ENCODE measurements around the gene SPRY1.

Gene SPRY1

DNA sequence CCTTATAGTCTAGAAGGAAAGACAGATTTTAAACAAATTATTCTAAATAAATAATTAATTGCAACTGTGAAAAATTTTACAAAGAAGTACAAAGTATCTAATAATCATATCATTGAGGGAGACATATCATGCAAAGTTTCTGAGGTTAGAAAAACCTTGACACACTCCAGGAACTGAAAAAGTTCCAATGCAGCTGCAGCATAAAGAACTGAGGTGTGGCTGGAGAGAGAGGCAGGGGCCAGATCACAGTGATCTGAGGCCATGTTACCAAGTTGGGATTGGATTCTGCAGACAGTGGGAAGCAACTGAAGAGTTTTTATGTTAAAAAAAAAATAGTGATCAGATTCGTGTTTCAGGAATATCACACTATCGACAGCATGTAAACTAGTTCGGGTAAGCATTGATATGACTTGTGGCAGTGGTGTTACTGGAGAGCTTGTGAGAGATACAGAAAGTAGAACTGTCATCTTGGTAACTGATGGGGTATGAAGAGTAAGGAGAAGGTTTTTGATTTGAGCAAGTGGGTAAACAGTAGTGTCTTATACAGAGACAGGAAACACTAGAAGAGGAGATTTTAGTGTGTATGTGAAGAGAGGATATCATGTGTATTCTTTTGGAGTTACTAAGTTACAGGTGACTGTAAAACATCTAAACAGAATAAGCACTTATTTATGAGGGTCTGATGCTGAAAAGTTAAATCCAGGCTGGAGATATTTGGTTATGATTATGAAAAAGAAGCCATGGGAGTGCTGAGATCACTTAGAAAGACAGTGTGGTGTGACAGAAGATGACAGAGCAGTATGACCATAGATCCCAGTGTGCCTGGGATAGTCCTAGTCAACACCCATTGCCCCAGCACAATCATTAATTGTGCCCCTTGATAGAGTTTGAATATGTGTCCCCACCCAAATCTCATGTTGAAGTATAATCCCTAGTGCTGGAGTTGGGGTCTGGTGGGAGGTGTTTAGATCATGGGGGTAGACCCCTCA, 15.6 kb upstream of the SPRY1 start:
- no peak for DNase-seq

DNA sequence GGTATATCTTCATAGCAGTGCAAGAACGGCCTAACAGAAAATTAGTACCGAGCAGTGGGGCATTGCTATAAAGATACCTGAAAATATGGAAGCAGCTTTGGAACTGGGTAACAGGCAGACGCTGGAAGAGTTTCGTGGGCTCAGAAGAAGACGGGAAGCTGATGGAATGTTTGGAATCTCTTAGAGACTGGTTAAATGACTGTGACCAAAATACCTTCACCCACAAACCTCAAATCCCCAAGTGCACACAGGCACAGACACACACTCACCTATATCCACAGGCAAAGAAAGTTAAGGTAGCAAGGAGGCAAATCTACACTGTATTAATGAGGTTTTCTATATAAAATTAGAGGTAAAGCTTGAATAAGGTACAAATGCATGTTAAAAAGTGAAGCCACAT, 14.6 kb upstream of the SPRY1 start:
- DNase-seq = no peak

DNA sequence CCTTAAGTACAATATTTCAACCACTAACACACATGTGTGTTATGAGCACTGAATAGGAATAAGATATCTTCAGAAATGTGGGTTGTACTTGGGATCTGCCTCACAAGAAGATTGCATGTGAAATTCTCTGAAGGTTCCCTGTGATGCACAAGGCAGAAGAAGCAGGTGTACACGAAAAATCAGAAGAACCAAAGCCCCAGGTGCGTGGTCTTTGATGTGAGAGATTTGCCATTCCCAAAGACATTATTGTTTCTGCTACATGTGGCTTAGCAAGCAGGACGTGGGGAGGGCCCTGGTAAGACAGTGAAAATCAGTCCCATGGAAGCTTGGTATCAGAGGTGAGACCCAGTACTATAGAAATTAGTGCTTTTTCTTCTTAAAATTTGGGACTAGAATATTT, 13.0 kb upstream of the SPRY1 start:
- no peak for DNase-seq

DNA sequence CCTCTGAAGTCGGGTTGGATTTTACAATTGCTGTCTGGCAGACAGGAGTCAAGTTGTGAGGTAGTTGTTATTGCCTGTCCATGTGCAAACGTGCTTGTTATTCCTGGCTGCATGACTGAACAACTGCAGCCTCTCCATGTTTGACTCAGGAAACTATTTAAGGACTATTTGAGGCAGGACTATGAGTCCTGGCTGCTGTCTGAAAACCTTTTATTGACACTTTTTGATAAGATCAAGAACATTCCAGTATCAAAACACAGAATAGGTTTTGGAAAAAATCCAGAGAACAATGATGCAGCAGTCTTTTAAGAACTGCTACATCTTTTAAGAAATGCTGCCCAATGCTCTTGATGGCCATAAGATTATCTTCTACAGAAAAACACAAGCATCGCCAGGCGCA, 10.0 kb upstream of the SPRY1 start:
- no peak for DNase-seq

DNA sequence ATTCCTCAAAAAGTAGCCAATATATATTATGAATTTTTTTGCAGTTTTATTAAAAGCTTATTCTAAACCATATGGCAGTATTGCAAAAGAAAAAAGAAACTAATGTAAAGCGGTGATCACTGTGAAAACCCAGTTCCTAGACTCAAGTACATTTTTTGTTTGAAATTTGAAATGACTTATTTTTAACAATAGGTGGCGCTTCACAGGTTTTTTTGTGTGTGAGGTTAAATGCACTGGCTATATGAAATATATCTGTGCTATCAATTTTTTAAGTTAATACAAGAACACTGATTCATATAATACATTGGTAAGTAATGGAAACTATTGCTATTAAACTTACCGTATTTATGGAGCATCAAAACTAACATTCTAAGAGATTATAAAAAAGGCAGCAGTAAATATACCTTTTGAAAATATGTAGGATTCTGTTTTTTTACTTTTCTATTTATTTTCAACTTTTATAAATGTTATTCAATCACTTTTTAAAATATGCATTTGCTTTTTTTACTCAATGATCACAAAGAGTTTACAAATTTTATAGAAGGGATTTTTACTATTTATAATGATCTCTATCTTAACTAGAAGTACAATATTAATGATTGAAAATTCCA, 5.6 kb upstream of the SPRY1 start:
- DNase-seq = peak in 1 of 2 donors; percentile 30

DNA sequence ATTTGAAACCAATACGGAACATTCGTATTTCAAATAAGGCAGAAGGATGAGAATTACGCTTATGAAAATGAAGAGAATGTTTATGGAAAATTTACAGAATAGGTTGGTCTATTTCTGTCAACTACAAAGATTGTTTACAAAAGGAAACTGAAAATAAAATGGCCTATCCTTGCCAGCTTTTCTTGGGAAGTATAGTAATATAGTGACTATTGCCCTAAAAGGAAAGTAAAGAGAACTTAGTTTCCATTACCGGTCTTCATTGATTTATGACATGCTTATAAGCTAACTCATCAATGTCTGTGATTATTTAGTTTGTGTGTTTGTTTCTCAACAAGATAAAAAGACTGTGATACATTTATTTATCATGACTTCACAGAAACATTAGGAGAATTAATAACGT, 2.9 kb upstream of the SPRY1 start:
- no peak for DNase-seq

DNA sequence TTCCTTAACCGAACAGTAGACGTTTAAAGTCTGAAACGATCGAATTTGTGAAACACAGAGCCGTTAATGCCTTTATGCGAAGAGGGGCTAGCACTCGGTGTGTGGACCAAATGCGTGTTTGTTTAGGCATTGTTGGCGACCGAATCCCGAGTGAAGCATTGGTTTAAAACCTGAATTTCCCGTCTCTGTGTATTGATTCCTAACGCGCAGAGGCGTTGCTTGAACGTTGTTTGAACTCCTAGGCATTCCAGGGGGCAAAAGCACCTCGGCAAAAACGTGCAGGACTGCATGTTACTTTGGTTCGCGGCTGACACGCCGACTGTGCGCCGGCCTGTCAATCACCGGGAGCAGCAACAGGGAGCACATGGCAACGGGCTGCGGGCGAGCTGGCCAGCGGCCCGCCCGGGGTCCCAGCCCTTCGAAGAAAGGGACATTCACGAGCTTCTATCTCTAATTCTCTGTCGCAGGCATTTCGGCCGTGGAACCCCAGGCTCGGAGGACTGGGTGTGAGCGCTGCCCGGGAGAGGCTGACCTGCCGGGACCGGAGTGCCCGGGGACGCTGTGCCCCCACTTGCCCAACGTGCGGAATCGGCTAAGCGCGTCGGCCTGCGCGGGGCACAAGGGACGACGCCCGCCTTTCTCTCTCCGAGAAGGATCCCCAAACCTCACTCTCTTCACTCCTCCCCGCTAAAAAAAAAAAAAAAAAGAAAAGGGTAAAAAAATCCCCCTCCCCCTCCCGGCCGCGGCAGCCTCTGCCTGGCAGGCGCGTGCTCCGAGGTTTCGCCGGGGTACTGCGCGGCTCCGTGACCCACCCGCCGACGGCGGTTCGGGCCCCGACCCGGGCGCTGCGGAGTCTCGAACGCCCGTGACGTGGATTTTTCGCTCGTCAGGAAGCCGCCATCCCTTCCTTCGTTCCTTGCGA, 810 bp downstream of the SPRY1 start:
- peak in 1 of 2 donors; percentile 7 for DNase-seq

DNA sequence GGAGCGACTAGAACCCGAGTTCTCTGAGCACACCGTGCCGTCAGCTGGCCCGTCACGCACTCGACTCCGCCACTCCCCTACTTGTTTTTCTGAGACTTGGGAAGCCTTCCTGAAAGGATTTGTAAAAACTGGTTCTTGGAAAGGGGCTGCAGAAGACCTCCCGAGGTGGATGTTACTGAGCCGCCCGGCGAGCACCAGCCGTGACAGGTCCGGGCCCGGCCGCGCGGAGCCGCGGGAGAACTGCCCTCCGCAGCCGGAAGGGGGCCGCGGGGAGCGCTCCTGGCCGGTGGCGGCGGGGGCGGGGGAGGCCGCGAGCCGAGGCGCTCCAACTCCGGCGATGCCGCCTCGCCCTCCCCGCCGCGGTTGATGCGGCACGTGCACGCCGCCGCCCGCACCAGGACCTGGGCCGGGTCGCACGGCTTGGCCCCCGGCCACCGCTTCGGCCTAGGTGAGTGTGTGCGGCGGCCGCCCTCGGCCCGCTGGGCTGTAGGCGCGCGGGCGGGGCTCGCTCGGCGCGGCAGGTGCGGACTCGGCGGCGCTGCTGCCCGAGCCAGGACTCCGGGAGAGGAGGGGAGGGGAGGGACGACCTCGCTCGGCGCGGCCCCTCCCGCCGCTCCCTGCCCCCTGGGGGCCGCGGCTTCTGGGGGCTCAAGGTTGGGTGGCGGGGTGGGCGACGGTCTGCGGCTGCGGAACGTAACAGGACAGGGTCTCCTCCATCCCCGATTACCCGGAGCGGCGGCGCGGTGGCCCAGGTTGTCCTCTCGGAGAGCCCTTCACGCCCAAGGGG, 1.7 kb downstream of the SPRY1 start:
- DNase-seq = peak; percentile 39 to 50

DNA sequence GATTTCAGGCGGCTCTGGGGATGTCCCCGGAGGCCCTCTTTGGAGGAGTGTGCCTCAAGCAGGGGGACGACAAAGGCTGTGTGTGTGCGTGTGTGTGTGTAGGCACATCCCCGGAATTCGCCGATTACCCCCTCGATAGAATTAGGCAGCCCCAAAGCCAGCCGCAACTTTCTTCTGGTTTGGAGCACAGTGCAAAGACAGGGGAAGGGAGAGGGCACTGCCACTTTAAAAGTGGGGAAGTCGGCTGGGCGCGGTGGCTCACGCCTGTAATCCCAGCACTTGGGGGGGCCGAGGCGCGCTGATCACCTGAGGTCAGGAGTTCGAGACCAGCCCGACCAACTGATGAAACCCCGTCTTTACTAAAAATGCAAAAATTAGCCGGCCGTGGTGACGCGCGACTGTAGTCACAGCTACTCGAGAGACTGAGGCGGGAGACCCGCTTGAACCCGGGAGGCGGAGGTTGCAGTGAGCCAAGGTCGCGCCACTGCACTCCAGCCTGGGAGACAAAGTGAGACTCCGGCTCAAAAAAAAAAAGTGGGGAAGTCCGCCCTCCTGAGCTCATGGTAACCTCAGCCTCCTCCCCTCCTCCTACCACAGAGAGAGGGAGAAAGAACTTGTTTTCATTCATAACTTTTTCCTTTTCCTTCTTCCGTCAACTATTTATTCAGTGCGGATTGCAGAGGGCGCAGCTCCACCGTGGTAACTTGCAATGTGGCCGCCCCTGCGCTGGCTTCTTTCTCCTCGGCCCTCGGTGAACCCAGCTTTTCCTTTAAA, 2.4 kb downstream of the SPRY1 start:
- peak in 1 of 2 donors; percentile 80 for DNase-seq

DNA sequence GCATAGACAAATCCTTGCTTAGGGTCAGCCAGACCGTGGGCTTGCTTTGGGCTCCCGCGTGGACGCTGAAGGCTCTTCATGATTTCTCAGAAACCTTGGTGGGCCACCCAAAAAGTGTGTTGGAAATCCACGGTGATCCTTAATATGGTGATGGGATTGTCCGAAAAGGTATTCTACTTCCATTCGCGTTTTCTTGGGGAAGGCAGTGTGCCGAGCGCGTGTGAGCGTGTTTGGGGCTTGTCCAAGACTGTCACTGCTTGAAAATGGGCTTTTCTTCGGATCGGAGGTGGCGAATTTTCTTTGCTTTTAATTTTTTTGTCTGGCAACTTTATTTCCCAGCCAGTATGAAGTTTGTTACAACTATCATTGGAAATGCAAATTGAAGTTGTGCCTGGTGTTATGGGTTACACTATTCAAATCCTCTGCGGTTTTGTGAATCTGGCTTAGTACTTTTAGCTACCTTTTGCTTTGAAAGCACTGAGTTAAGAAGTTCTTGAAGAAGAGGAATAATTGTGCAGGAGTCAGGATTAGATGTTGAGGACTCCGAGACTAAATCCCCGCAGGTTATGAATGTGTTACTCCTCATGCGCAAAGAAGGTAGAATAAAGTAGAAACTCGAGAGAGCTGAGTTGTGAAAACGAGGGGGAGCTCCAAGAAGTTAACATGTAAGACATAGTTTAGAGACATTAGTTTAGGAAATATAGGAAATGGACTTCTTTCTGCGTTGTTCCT, 3.2 kb downstream of the SPRY1 start:
- DNase-seq = no peak

DNA sequence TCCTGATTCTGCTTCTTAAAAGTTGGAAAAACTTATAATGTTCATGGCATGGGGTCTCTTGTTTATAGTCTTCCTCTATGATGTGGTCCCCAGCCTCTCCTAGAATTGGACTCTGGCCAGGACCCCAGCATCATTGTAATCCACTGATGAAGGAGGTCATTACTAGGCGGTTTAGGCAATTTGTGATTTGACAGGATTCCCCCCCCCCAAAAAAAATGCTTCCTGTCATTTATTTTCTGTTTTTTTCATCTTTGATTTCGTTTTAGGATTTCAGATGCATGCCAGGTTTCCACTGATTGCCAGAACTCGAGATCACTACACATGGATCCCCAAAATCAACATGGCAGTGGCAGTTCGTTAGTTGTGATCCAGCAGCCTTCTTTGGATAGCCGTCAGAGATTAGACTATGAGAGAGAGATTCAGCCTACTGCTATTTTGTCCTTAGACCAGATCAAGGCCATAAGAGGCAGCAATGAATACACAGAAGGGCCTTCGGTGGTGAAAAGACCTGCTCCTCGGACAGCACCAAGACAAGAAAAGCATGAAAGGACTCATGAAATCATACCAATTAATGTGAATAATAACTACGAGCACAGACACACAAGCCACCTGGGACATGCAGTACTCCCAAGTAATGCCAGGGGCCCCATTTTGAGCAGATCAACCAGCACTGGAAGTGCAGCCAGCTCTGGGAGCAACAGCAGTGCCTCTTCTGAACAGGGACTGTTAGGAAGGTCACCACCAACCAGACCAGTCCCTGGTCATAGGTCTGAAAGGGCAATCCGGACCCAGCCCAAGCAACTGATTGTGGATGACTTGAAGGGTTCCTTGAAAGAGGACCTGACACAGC, 4.9 kb downstream of the SPRY1 start:
- no peak for DNase-seq

DNA sequence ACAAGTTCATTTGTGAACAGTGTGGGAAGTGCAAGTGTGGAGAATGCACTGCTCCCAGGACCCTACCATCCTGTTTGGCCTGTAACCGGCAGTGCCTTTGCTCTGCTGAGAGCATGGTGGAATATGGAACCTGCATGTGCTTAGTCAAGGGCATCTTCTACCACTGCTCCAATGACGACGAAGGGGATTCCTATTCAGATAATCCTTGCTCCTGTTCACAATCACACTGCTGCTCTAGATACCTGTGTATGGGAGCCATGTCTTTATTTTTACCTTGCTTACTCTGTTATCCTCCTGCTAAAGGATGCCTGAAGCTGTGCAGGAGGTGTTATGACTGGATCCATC, 5.5 kb downstream of the SPRY1 start:
- DNase-seq = no peak

DNA sequence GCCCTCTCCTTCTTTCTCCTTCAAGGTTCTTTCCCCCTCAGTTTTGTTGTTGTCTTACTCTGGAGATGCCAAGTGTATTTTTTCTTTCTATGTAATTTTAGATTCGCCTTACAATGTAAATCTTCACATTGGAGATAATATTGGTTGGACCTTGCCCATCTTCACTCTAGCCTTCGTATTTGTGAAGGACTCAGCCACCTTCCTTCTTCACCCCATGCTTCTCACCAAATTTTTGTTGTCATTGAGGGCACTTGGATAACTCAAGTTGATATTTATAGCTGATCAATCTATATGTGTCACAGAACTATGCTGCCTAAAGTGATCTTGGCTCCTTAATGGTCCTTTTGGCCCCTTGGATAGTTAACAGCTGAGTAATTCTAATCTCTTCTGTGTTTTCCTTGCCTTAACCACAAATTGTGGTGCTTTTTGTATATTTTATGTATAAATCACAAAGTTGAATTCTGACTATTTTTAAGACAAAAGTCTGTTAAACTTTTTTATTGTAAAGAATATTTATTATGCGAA, 6.5 kb downstream of the SPRY1 start:
- no peak for DNase-seq

DNA sequence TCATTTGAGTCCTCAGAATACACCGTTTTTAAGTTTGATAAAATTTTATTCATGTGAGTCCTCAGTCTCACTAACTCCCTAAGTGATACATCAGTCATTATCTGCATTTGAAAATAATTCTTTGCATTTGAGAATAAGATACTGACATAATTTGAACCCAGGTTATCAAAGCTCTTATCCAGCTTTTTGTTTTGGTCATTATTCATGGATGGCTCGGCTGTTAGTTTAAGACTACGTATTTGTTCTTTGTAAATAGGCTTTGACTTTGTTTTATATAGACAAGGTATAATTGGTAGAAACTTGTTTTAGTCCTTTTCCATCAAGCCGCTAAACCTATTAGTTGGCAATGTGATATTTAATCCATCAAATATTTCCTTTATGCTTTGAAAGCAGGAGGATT, 7.9 kb downstream of the SPRY1 start:
- no peak for DNase-seq

DNA sequence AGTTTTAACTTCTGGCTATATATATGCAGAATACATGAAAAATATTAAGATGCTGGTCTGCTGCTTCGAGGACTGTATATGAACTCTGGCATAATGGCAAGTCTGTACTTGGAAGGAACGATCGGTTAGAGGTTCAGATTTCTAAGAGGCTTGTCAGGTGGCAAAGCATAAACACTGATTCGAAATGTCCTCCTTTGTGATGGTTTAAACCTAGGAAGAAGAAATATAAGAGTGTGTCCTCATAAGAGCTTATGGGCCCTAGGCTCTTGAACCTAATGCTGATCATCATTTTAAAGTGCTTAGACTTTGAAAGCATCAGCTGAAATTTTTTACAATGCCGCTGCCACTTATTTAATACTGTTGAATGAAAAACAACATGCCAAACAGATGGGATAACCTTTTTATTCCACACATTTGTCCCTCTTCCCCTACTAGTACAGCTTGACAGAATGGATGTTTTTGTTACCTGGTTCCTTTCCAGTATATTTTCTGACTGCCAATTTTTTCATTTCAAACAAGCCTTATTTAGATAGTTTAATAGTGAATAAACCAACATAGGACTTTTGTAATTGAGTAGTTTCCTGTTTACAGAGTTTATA, 8.8 kb downstream of the SPRY1 start:
- DNase-seq = no peak

DNA sequence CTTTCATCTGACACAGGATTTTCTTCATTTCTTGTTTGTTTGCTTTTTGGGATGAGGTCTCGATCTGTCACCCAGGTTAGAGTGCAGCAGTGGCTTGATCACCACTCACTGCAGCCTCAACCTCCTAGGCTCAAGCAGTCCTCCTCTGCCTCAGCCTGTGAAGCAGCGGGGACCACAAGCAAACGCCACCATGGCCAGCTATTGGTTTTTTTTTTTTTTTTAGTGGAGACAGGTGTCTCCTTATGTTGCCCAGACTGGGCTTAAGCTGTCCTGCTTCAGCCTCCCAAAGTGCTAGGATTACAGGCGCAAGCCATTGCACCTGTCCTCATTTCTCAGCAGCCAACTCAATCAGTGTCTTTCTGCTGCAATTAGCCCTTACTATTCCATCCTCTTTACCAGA, 10.3 kb downstream of the SPRY1 start:
- no peak for DNase-seq

DNA sequence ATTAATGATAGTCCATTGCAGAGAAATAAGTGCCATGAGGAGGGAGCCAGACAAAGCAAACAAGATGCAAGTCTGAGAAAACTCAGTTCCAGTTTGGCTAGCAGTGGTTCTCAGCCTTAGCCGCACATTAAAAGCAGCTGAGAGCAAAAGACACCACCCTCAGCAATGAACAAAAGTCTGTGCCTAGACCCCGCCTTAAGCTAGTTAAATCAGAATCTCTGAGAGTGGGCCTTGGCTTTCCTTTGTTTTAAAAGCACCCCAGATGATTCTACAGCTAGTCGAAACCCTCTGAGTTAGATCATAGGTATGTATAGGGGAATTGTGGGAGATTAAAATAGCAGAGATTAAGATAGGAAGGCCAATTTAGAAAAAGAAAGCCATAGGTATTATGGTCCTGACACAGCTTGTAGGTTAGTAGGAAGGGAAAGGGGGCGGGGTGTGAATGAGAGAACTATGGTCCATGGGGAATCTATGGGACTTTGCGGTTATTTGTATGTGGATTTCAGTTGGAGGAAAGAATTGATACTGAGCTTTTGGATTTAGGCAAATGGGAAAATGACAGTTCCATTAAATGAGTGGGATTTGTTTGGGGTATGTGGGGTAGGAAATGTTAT, 12.0 kb downstream of the SPRY1 start:
- no peak for DNase-seq

DNA sequence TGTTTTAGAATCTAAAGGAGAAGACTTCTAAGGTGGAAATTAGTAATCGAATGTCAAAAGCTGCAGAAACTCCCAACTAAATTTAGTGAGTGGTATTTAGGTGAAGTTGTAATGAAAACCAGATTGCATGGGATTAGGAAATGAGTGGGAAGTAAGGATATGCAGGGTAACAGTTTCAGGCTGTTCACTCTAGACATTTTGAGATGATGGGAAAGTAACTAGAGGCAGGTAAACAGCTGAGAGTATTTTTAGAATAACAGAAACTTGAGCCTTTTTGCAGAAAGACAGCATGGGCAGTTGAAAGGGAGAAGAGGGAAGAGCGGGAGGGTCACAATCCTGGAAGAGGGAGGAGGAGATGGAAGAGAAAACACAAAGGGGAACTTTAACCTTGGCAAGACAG, 12.7 kb downstream of the SPRY1 start:
- DNase-seq = no peak

DNA sequence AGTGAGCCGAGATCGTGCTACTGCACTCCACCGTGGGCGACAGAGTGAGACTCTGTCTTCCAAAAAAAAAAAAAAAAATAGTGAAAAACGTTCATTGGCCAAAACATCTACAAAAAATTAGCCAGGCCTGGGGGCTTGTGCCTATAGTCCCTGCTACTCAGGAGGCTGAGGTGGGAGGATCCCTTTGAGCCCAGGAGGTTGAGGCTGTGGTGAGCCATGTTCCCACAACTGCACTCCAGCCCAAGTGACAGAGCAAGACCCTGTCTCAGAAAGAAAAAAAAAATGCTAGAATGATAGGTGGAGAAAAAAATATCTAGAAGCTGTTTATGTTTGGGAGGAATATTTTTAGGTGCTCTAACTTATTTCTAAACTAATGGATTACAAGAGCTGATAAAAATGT, 14.9 kb downstream of the SPRY1 start:
- no peak for DNase-seq

All from bone marrow (tissue), 2 donors.